Activated CD4-positive, alpha-beta memory T cell treated with anti-CD3 and anti-CD28 coated beads for 36 hours (primary cell): ENCODE results near the gene RRP12. TPM values are rescaled to one million over a fixed set of nuclear protein-coding genes. Genes with fewer than 3 reads are reported as not detected.

Experiments used
- CTCF ChIA-PET: fragments of 350-600 bp; sonication (Branson Sonifier 250); formaldehyde crosslinking; loops from one replicate; lab custom pipeline; 2021; ENCODE audit warnings: antibody characterized with exemption, inconsistent platforms; lab: Charles Lee
- POLR2A ChIA-PET: fragments of 350-600 bp; sonication (Branson Sonifier 250); formaldehyde crosslinking; loops from one replicate; lab custom pipeline; 2021; ENCODE audit warnings: antibody characterized with exemption; lab: Charles Lee
- DNase-seq: peaks from one replicate; pipeline ENCODE4 v3.0.0-alpha.2; 2020
- H3K27ac Mint-ChIP-seq: one replicate; pipeline ENCODE4 v1.8.0; 2021; ENCODE audit warnings: mixed read lengths
- H3K27me3 Mint-ChIP-seq: one replicate; pipeline ENCODE4 v1.8.0; 2021; ENCODE audit warnings: mixed read lengths
- H3K36me3 Mint-ChIP-seq: one replicate; pipeline ENCODE4 v1.8.0; 2021; ENCODE audit warnings: mixed read lengths
- H3K4me1 Mint-ChIP-seq: one replicate; pipeline ENCODE4 v1.8.0; 2021; ENCODE audit warnings: low read depth, mixed read lengths
- H3K4me3 Mint-ChIP-seq: one replicate; pipeline ENCODE4 v1.8.0; 2021; ENCODE audit warnings: mild to moderate bottlenecking, mixed read lengths
- H3K9me3 Mint-ChIP-seq: one replicate; pipeline ENCODE4 v1.8.0; 2021; ENCODE audit warnings: mixed read lengths
- intact Hi-C: fragments of 100-400 bp; cut with micrococcal nuclease; formaldehyde crosslinking; loops from one replicate; pipeline ENCODE4 v1.15.1; 2023
- total RNA-seq, 2 experiments: library from RNA; stranded (reverse); gene quantifications; one replicate each; pipeline ENCODE4 v1.2.3, GENCODE V29; 2021

Gene RRP12
- total RNA-seq, 2 experiments from 2014 or later = 40.4 to 41.8 TPM

DNA sequence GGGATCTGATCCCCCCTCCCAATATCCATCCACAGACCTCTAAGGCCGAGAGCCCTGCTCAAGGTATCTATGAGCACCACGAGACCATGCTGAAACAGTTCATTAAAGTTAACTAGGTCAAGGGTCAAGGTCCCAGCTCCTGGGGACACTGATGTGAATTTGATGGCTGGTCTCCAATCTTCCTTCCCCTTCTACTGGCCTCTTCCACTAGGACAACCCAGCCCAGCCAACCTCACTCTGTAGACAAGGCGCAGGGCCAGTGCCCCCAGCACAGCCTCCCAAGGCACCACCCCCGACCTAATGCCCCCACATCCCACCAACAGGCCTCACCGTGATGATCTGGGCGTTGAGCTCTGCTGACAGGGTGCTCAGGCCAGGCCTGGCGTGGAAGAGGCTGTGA lies 15.6 kb downstream of the RRP12 start:
- Mint-ChIP-seq H3K36me3 (peaks cover 28% of the 10 kb centered on the region), H3K4me1 (no peaks in the 10 kb centered on the region), H3K4me3 (no peak overlapping the region), H3K27ac (no peak overlapping the region), H3K9me3 (no peaks in the 10 kb centered on the region), H3K27me3 (no peaks in the 10 kb centered on the region)
- ChIA-PET CTCF (no interaction called here), POLR2A (no interaction called here)
- DNase-seq = no peak
- intact Hi-C loops = no loop called here

GRCh38 chr10:97384641-97385040 lies 16.5 kb downstream of the RRP12 start:
- intact Hi-C loops = no loop called here

GRCh38 chr10:97384156-97384555 lies 17.0 kb downstream of the RRP12 start:
- Mint-ChIP-seq H3K27ac (no peak overlapping the region), H3K27me3 (no peaks in the 10 kb centered on the region), H3K36me3 (peaks cover 28% of the 10 kb centered on the region), H3K4me3 (no peak overlapping the region), H3K9me3 (no peaks in the 10 kb centered on the region), H3K4me1 (no peaks in the 10 kb centered on the region)
- no peak for DNase-seq
- intact Hi-C loops = no loop called here
- POLR2A ChIA-PET = no interaction called here
- CTCF ChIA-PET = no interaction called here

More at GRCh38 chr10:97384641-97385040, 16.5 kb downstream of the RRP12 start:
- no peak for DNase-seq
- ChIA-PET CTCF (no interaction called here), POLR2A (no interaction called here)
- no peaks in the 10 kb centered on the region for H3K27me3 Mint-ChIP-seq
- no peaks in the 10 kb centered on the region for H3K9me3 Mint-ChIP-seq
- peaks cover 28% of the 10 kb centered on the region for H3K36me3 Mint-ChIP-seq
- H3K4me3 Mint-ChIP-seq = no peak overlapping the region
- H3K4me1 Mint-ChIP-seq = no peaks in the 10 kb centered on the region
- no peak overlapping the region for H3K27ac Mint-ChIP-seq

GRCh38 chr10:97383159-97383558 lies 18.0 kb downstream of the RRP12 start:
- no peaks in the 10 kb centered on the region for H3K9me3 Mint-ChIP-seq
- H3K4me3 Mint-ChIP-seq = no peak overlapping the region
- intact Hi-C loops = no loop called here
- peaks cover 23% of the 10 kb centered on the region for H3K36me3 Mint-ChIP-seq
- CTCF ChIA-PET = no interaction called here
- H3K27ac Mint-ChIP-seq = no peak overlapping the region
- no peaks in the 10 kb centered on the region for H3K4me1 Mint-ChIP-seq
- POLR2A ChIA-PET = no interaction called here
- DNase-seq = no peak
- H3K27me3 Mint-ChIP-seq = no peaks in the 10 kb centered on the region

GRCh38 chr10:97381626-97382025 lies 19.5 kb downstream of the RRP12 start:
- intact Hi-C loops = no loop called here
- CTCF ChIA-PET = no interaction called here
- Mint-ChIP-seq H3K4me1 (no peaks in the 10 kb centered on the region), H3K27ac (no peak overlapping the region), H3K9me3 (no peaks in the 10 kb centered on the region), H3K27me3 (no peaks in the 10 kb centered on the region), H3K4me3 (no peak overlapping the region), H3K36me3 (peaks cover 20% of the 10 kb centered on the region)
- POLR2A ChIA-PET = no interaction called here
- DNase-seq = no peak

DNA sequence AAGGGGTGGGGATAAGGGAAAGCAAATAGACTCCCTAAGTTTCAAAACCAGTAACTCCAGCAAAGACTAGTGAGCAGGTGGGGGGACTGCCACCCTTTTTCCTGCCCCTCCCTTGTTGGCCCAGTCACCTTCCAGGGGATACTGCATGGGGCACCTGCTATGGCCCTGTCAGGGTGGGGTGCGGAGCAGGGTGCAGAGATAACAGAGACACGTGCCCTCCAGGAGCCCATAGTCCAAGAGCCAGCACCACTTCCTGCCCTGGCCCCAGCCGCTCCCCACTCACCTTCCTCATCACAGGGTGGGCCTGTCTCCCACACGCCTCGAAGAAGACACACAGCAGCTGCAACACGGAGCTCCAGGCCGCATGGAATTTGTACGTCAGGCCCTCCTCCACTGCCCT lies 20.6 kb downstream of the RRP12 start:
- peaks cover 22% of the 10 kb centered on the region for H3K36me3 Mint-ChIP-seq

DNA sequence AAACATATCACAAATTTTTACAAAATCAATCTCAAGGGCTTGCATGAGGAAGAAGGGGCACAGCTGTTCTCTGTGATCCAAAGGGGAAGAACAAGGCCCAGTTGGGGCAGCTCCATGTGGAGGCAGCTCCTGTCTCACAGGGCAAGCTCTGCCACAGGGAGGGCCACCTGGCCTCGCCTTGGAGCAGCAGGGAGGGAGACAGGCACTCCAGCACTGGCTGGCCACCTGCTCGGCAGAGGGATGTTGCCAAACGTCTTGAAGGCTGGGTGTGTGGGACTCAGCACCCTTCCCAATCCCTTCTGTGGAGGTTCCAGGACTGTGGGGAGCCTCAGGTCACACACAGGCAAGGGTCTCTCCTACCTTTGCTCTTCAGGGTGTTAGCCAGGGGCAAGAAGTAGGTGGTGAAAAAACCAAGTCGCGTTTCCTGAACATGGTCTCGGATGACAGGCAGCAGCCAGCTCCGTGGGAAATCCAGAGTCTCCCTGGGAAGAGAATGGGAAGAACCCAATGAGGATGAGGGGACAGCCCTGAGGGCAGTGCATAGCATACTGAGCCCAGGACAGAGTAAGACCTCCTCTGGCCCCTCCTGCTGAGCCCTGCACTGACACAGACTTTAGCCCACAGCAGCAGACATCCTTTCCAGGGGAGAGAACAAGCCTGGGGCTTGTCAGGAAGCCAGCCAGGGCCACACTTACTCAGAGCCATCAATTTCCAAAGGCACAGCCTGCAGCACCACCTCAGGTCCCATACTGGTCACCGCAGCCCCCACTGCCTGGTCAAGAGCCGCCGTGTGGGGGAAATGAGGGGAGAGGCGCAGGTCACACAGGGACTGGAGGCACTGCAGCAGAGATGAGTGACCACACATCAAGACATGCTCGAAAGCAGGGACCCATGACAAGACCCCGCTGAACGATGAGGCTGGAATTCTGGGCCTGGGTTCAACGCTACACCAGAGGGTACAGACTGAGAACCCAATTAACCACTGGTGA lies 21.9 kb downstream of the RRP12 start:
- H3K27ac Mint-ChIP-seq = no peak overlapping the region
- no peaks in the 10 kb centered on the region for H3K9me3 Mint-ChIP-seq
- ChIA-PET CTCF (no interaction called here), POLR2A (no interaction called here)
- H3K36me3 Mint-ChIP-seq = peaks cover 22% of the 10 kb centered on the region
- intact Hi-C loops = no loop called here
- no peaks in the 10 kb centered on the region for H3K27me3 Mint-ChIP-seq
- DNase-seq = no peak
- no peak overlapping the region for H3K4me3 Mint-ChIP-seq
- no peaks in the 10 kb centered on the region for H3K4me1 Mint-ChIP-seq

More for the DNA sequence above, 20.6 kb downstream of the RRP12 start:
- POLR2A ChIA-PET = no interaction called here
- no peaks in the 10 kb centered on the region for H3K27me3 Mint-ChIP-seq
- H3K9me3 Mint-ChIP-seq = no peaks in the 10 kb centered on the region
- H3K4me1 Mint-ChIP-seq = no peaks in the 10 kb centered on the region
- H3K27ac Mint-ChIP-seq = no peak overlapping the region
- H3K4me3 Mint-ChIP-seq = no peak overlapping the region
- DNase-seq = no peak
- CTCF ChIA-PET = no interaction called here
- intact Hi-C loops = no loop called here

DNA sequence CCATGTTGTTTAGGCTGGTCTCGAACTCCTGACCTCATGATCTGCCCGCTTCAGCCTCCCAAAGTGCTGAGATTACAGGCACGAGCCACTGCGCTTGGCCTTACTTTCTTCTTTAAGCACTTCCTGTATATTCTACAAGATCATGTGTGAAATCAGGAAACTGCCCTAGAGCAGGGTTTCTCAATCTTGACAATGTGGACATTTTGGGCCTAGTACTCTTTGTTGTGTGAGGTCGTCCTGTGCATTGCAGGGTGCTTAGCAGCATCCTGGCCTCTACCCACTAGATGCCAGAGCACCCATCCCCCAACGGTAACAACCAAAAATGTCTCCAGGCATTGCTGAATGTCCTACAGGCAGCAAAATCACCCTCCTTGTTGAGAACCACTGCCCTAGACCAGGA lies 24.7 kb downstream of the RRP12 start:
- Mint-ChIP-seq H3K36me3 (peaks cover 31% of the 10 kb centered on the region), H3K4me1 (no peaks in the 10 kb centered on the region), H3K27me3 (no peaks in the 10 kb centered on the region), H3K9me3 (no peaks in the 10 kb centered on the region), H3K27ac (no peak overlapping the region), H3K4me3 (no peak overlapping the region)
- POLR2A ChIA-PET = no interaction called here
- intact Hi-C loops = no loop called here
- no peak for DNase-seq
- CTCF ChIA-PET = no interaction called here

DNA sequence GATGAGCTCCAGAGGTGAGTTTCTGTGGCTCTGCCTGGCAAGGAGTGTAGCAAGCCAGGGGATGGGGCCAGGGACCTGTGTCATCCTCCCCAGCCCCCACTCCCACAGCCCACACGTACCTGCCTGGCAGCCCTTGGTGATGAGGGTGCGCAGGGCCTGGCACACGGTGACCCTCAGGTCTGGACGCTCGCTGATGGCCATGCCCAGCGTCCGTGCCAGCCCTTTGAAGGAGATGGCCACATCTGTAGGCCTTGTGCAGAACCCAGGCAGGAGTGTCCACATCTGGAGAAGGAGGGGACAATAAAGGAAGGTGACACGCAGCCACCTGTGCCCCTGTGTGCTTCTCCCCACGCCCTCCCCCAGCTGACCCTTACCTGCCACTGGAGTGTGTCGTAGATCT lies 27.7 kb downstream of the RRP12 start:
- no peaks in the 10 kb centered on the region for H3K27me3 Mint-ChIP-seq
- ChIA-PET CTCF (no interaction called here), POLR2A (no interaction called here)
- no peak overlapping the region for H3K4me3 Mint-ChIP-seq
- H3K36me3 Mint-ChIP-seq = peaks cover 47% of the 10 kb centered on the region
- intact Hi-C loops = no loop called here
- DNase-seq = no peak
- no peaks in the 10 kb centered on the region for H3K9me3 Mint-ChIP-seq
- no peak overlapping the region for H3K27ac Mint-ChIP-seq
- no peaks in the 10 kb centered on the region for H3K4me1 Mint-ChIP-seq

GRCh38 chr10:97372233-97372875 lies 28.8 kb downstream of the RRP12 start:
- intact Hi-C loops = no loop called here
- CTCF ChIA-PET = no interaction called here

GRCh38 chr10:97371696-97372095 lies 29.4 kb downstream of the RRP12 start:
- H3K9me3 Mint-ChIP-seq = no peaks in the 10 kb centered on the region
- CTCF ChIA-PET = no interaction called here
- H3K36me3 Mint-ChIP-seq = peaks cover 50% of the 10 kb centered on the region
- H3K27me3 Mint-ChIP-seq = no peaks in the 10 kb centered on the region
- no peak for DNase-seq
- POLR2A ChIA-PET = no interaction called here
- no peak overlapping the region for H3K27ac Mint-ChIP-seq
- no peaks in the 10 kb centered on the region for H3K4me1 Mint-ChIP-seq
- intact Hi-C loops = no loop called here
- H3K4me3 Mint-ChIP-seq = no peak overlapping the region

More at GRCh38 chr10:97372233-97372875, 28.8 kb downstream of the RRP12 start:
- Mint-ChIP-seq H3K9me3 (no peaks in the 10 kb centered on the region), H3K27ac (no peak overlapping the region), H3K4me3 (no peak overlapping the region), H3K36me3 (peaks cover 45% of the 10 kb centered on the region), H3K27me3 (no peaks in the 10 kb centered on the region), H3K4me1 (no peaks in the 10 kb centered on the region)
- POLR2A ChIA-PET = no interaction called here
- DNase-seq = no peak

DNA sequence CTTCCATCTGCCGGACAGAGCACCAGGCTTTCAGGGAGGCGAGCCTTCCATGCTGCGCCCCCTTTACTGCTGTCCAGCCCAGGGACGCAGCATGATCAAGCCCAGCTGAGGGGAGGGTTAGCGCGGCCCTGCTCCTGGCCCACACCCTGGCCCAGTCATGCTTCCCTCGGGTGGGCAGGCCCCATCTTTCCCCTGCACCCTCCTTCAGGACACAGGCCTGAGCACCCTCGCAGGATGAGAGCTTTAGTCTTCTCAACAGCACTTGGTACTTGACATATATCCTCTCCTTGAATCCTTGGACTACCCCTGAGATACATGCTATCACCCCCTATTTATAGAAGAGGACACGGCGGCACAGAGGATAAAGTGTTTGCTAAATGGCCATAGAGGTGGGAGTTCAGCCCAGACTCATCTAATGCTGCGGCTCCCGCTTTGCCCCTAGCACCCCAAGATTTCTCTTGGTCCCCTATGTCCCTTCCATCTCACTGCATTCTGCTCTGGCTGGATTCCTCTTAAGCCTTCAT lies 34.0 kb downstream of the RRP12 start:
- no peak for DNase-seq
- POLR2A ChIA-PET = no interaction called here
- Mint-ChIP-seq H3K9me3 (no peaks in the 10 kb centered on the region), H3K4me3 (no peak overlapping the region), H3K36me3 (peaks cover 59% of the 10 kb centered on the region), H3K27me3 (no peaks in the 10 kb centered on the region), H3K4me1 (no peaks in the 10 kb centered on the region), H3K27ac (no peak overlapping the region)
- intact Hi-C loops = no loop called here
- CTCF ChIA-PET = no interaction called here
